Jurkat, Clone E6-1 (cell line): ENCODE results near the gene ANKS1B.
"Not testable (repeated sequence)": the region's sequence is repeated elsewhere in the genome, so short reads cannot be mapped to it uniquely, and the experiment has no call there.

Experiments
- DNase-seq: peaks from one replicate; pipeline ENCODE4 v3.0.0-alpha.2; 2011; ENCODE audit warnings: low read depth, low spot score
- H3K4me3 ChIP-seq: 2 replicates; pipeline ENCODE4 v1.5.1; 2011; ENCODE audit warnings: mild to moderate bottlenecking, low read length, control low read depth, moderate library complexity

ANKS1B gene

DNA sequence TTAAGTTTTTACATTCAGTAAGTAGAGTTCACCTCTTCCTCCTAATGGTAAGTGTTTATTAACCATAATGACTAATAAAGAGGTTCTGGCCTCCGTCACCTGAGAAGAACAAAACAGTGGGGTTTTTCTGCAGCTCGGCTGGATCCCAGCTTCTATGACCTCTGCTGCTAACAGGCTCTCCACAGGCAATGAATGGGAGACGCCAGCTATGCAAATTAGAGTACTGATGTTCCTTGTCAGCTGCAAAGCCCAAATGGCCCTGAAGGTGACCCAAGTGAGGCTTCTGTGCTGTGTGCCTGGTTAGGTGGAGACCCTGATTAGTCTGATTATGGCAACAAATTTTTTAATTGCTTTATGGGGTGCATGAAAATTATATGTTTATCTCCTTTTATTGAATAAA lies 1121.6 kb downstream of the ANKS1B start:
- H3K4me3 ChIP-seq: no peak overlapping the region
- no peak for DNase-seq

DNA sequence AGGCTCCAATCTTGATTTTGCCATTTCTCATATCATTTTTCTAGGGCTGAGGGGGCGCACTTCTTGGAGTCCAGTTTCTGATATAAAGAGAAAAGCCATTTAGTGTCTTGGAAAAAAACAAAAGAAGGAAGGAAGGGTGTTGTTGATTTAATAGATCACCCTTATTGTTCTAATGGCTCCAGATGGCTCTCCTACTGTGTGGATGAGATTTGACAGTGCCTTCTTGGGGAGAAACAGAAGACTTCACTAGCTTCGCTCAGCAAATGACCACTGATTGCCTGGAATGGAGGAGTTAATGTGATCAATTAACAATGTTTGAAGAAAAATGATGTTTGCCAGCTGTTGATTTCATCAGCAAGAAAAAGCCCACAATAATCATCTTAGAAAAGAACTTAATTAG lies 1123.5 kb downstream of the ANKS1B start:
- no peak overlapping the region for H3K4me3 ChIP-seq
- no peak for DNase-seq

- H3K4me3 ChIP-seq: no peak overlapping the region
- no peak for DNase-seq
Observed at GRCh38 chr12:98856897-98857540, 1127.7 kb downstream of the ANKS1B start.

DNA sequence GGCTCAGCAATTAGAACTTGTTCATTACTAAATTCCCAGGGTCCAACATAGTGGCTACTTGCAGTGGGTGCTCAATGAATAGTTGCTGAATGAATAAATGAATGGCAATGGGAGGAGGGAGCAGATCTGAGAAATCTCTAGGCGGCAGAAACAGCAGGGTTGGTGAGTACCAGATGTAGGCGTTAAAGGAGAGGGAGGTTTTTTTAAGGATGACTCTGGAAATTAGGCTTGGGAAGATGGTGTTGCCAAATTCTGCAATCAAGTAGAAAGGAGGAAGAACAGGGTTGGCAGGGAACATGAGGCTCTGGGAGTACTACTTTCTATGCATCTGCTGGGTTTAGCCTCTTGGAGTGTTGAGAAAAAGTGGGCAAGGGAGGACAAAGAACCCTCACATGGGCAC lies 1132.6 kb downstream of the ANKS1B start:
- no peak overlapping the region for H3K4me3 ChIP-seq
- DNase-seq: no peak

- H3K4me3 ChIP-seq: no peak overlapping the region
- DNase-seq: no peak
Observed at GRCh38 chr12:98847242-98847641, 1137.5 kb downstream of the ANKS1B start.

- H3K4me3 ChIP-seq: no peak overlapping the region
- DNase-seq: no peak
Observed at GRCh38 chr12:98845957-98846356, 1138.8 kb downstream of the ANKS1B start.

DNA sequence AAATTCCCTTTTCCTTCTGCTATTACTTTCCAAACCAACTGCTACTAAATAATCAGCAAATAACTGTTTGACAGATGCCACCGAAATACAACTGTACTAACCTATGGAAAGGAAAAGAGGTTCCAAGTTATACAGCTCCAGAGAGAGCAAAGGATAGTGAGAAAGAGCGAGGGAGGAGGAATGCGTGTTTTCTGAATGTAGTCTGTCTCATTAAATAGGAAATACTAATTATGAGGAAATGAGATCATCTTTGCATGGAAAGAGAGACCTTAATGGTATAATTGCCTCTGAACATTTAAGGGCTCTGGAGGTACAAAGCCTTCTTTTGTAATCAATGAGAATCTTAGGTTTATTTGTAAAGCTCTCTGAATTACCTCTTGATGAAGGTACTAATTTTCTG lies 1144.4 kb downstream of the ANKS1B start:
- no peak for DNase-seq
- H3K4me3 ChIP-seq: no peak overlapping the region

GRCh38 chr12:98838231-98838647 lies 1146.5 kb downstream of the ANKS1B start:
- DNase-seq: no peak
- no peak overlapping the region for H3K4me3 ChIP-seq

GRCh38 chr12:98837134-98837752 lies 1147.5 kb downstream of the ANKS1B start:
- not testable (repeated sequence) for H3K4me3 ChIP-seq, DNase-seq

GRCh38 chr12:98830657-98831056 lies 1154.1 kb downstream of the ANKS1B start:
- no peak for DNase-seq
- no peak overlapping the region for H3K4me3 ChIP-seq

GRCh38 chr12:98828802-98829600 lies 1155.7 kb downstream of the ANKS1B start:
- H3K4me3 ChIP-seq: no peak overlapping the region
- DNase-seq: no peak

DNA sequence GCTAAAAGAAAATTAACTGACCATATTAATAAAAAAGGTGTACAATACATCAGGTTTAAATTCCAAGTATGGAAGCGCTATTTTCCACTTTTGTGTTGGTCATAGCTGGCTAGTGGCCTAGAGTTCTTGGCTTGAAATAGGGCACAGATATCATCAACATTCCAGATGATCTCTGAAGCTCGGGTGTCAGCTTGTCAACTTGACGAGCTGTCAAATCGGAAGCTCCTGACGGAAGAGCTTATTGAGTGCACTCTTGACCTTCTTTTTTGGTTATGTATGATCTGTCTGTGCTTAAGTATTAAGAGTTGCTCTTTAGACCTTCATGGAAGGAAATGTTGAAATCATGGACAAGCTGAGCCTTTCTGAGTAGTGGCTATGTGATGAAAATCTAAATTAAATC lies 1161.7 kb downstream of the ANKS1B start:
- no peak overlapping the region for H3K4me3 ChIP-seq
- no peak for DNase-seq

GRCh38 chr12:98821866-98822265 lies 1162.9 kb downstream of the ANKS1B start:
- no peak for DNase-seq
- H3K4me3 ChIP-seq: no peak overlapping the region

GRCh38 chr12:98821232-98821631 lies 1163.5 kb downstream of the ANKS1B start:
- H3K4me3 ChIP-seq: no peak overlapping the region
- no peak for DNase-seq

GRCh38 chr12:98819821-98820404 lies 1164.8 kb downstream of the ANKS1B start:
- no peak overlapping the region for H3K4me3 ChIP-seq

GRCh38 chr12:98819071-98819470 lies 1165.7 kb downstream of the ANKS1B start:
- no peak for DNase-seq
- H3K4me3 ChIP-seq: no peak overlapping the region

More at GRCh38 chr12:98819821-98820404, 1164.8 kb downstream of the ANKS1B start:
- DNase-seq: no peak

- no peak overlapping the region for H3K4me3 ChIP-seq
- no peak for DNase-seq
Observed at GRCh38 chr12:98818239-98818638, 1166.5 kb downstream of the ANKS1B start.

- no peak for DNase-seq
- H3K4me3 ChIP-seq: no peak overlapping the region
Observed at GRCh38 chr12:98817742-98818141, 1167.0 kb downstream of the ANKS1B start.

DNA sequence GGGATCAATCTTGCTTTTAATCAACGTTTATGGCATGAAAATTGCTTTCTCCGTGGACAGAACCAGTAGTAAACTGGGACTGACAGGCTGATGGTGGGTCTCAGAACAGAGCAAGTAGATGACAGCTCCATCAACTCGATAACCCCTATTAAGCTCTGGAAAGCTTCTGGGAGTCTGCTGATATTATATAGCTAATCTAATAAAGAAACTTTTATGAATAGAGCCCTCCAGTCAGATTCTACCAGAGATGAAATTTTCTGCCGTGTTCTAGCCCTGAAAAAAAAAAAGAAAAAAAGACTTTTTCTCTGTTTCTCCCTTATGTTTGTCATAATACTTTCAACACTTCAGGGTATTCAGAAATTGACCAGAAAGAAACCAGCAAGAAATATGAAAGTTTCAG lies 1168.0 kb downstream of the ANKS1B start:
- DNase-seq: no peak

GRCh38 chr12:98814254-98814653 lies 1170.5 kb downstream of the ANKS1B start:
- DNase-seq: no peak
- no peak overlapping the region for H3K4me3 ChIP-seq

More for the DNA sequence above, 1168.0 kb downstream of the ANKS1B start:
- H3K4me3 ChIP-seq: no peak overlapping the region
